Panc1 (cell line): ENCODE measurements around the gene AGBL4. TPM values are rescaled to one million over a fixed set of nuclear protein-coding genes. Genes with fewer than 3 reads are reported as not detected.

Experiments used
- ATAC-seq: fragments of 200-7000 bp; cut with Tn5 transposase; 2 replicates; pipeline ENCODE4 v1.9.1; 2020; ENCODE audit warnings: mild to moderate bottlenecking, moderate library complexity
- BruUV-seq: library from RNA; stranded (reverse); fragments of 400-500 nt; replicated peaks from 2 replicates; lab custom pipeline; 2021; lab: Mats Ljungman, UMichigan
- CTCF ChIA-PET: fragments of 300-600 bp; sonication (Branson Sonifier 250); formaldehyde crosslinking; loops from one replicate; lab custom pipeline; 2022; ENCODE audit warnings: antibody characterized with exemption; lab: Charles Lee
- POLR2A ChIA-PET: fragments of 300-600 bp; sonication (Branson Sonifier 250); formaldehyde crosslinking; loops from one replicate; lab custom pipeline; 2022; ENCODE audit warnings: antibody characterized with exemption; lab: Charles Lee
- DNase-seq: peaks from one replicate; pipeline ENCODE4 v3.0.0-alpha.2; 2010; ENCODE audit warnings: low read depth, low spot score
- H3K27ac ChIP-seq: 2 replicates; pipeline ENCODE4 v1.5.1; 2011; ENCODE audit warnings: mild to moderate bottlenecking, low read length, inconsistent platforms
- H3K27me3 ChIP-seq: fragments of 200-500 bp; sonication (Bioruptor generic); 2 replicates; pipeline ENCODE4 v1.6.0; 2014; ENCODE audit warnings: low read length, inconsistent platforms; ENCODE audit not compliant: control insufficient read depth, insufficient read depth
- H3K36me3 ChIP-seq: fragments of 200-500 bp; sonication (Bioruptor generic); 2 replicates; pipeline ENCODE4 v1.5.1; 2014; ENCODE audit warnings: inconsistent platforms, mild to moderate bottlenecking, low read length, moderate library complexity; ENCODE audit not compliant: control insufficient read depth, insufficient read depth
- H3K4me1 ChIP-seq: 2 replicates; pipeline ENCODE4 v1.5.1; 2011; ENCODE audit warnings: inconsistent platforms, mild to moderate bottlenecking, low read length, moderate library complexity; ENCODE audit not compliant: control insufficient read depth, insufficient read depth
- H3K4me3 ChIP-seq, 2 experiments: 2 replicates each; pipeline ENCODE4 v1.5.1; 2011 to 2012; ENCODE audit warnings: low read depth in 2 of 2, low read length in 2 of 2, mild to moderate bottlenecking in 2 of 2, inconsistent platforms in 1 of 2, moderate library complexity in 1 of 2
- H3K9me3 ChIP-seq: fragments of 200-500 bp; sonication (Bioruptor generic); 2 replicates; pipeline ENCODE4 v1.5.1; 2014; ENCODE audit warnings: low read depth, mild to moderate bottlenecking, inconsistent platforms, low read length, moderate library complexity; ENCODE audit not compliant: control insufficient read depth, insufficient read depth
- POLR2AphosphoS5 ChIP-seq: IDR thresholded peaks from 2 replicates; pipeline ENCODE4 v1.6.1; 2012; ENCODE audit warnings: mild to moderate bottlenecking, low read depth, low read length, moderate library complexity
- SIN3A ChIP-seq: IDR thresholded peaks from 2 replicates; pipeline ENCODE4 v1.6.1; 2012; ENCODE audit warnings: low read depth, mild to moderate bottlenecking, low read length, moderate library complexity, borderline replicate concordance; ENCODE audit not compliant: insufficient read depth
- TCF7L2 ChIP-seq: IDR thresholded peaks from 2 replicates; pipeline ENCODE4 v1.6.1; 2011; ENCODE audit warnings: mild to moderate bottlenecking, low read depth, low read length, inconsistent platforms
- in situ Hi-C: cut with HindIII; loops from 2 replicates; pipeline ENCODE4 v1.10.0; 2016; ENCODE audit warnings: low sequenced_read_pairs, low pct_unique_long_range_greater_than_20kb
- intact Hi-C: fragments of 100-400 bp; cut with micrococcal nuclease; formaldehyde crosslinking; loops from one replicate; pipeline ENCODE4 v1.10.0; 2022; ENCODE audit not compliant: unreplicated experiment
- total RNA-seq: library from RNA; stranded (reverse); gene quantifications from one replicate; pipeline ENCODE4 v1.2.1, GENCODE V29; 2021; ENCODE audit not compliant: unreplicated experiment
- TF ChIP-seq, protein P1 (sequence below), 2 experiments: IDR thresholded peaks; 2 replicates each; pipeline ENCODE4 v1.6.1; 2011 to 2012; ENCODE audit warnings: low read depth in 2 of 2, control low read depth in 1 of 2, low read length in 1 of 2, mild to moderate bottlenecking in 1 of 2, moderate library complexity in 1 of 2; ENCODE audit not compliant: insufficient read depth in 1 of 2
- TF ChIP-seq, protein P2 (sequence below): fragments of 450-650 bp; IDR thresholded peaks from 2 replicates; pipeline ENCODE4 v1.5.1; 2017; ENCODE audit warnings: mild to moderate bottlenecking

Gene AGBL4
- total RNA-seq, 1 experiment from 2014 or later = not detected

GRCh38 chr1:48887796-48888195, 1136.0 kb downstream of the AGBL4 start:
- no peak for TF ChIP-seq TCF7L2
- no peak for TF ChIP-seq SIN3A
- TF ChIP-seq, protein P1, sequence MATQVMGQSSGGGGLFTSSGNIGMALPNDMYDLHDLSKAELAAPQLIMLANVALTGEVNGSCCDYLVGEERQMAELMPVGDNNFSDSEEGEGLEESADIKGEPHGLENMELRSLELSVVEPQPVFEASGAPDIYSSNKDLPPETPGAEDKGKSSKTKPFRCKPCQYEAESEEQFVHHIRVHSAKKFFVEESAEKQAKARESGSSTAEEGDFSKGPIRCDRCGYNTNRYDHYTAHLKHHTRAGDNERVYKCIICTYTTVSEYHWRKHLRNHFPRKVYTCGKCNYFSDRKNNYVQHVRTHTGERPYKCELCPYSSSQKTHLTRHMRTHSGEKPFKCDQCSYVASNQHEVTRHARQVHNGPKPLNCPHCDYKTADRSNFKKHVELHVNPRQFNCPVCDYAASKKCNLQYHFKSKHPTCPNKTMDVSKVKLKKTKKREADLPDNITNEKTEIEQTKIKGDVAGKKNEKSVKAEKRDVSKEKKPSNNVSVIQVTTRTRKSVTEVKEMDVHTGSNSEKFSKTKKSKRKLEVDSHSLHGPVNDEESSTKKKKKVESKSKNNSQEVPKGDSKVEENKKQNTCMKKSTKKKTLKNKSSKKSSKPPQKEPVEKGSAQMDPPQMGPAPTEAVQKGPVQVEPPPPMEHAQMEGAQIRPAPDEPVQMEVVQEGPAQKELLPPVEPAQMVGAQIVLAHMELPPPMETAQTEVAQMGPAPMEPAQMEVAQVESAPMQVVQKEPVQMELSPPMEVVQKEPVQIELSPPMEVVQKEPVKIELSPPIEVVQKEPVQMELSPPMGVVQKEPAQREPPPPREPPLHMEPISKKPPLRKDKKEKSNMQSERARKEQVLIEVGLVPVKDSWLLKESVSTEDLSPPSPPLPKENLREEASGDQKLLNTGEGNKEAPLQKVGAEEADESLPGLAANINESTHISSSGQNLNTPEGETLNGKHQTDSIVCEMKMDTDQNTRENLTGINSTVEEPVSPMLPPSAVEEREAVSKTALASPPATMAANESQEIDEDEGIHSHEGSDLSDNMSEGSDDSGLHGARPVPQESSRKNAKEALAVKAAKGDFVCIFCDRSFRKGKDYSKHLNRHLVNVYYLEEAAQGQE (IDR thresholded peaks at IDR 0.05; ENCODE audit: insufficient read depth in 1 of 2, low read depth in 2 of 2, low read length in 1 of 2) = no peak
- no peak for TF ChIP-seq POLR2AphosphoS5
- TF ChIP-seq, protein P2, sequence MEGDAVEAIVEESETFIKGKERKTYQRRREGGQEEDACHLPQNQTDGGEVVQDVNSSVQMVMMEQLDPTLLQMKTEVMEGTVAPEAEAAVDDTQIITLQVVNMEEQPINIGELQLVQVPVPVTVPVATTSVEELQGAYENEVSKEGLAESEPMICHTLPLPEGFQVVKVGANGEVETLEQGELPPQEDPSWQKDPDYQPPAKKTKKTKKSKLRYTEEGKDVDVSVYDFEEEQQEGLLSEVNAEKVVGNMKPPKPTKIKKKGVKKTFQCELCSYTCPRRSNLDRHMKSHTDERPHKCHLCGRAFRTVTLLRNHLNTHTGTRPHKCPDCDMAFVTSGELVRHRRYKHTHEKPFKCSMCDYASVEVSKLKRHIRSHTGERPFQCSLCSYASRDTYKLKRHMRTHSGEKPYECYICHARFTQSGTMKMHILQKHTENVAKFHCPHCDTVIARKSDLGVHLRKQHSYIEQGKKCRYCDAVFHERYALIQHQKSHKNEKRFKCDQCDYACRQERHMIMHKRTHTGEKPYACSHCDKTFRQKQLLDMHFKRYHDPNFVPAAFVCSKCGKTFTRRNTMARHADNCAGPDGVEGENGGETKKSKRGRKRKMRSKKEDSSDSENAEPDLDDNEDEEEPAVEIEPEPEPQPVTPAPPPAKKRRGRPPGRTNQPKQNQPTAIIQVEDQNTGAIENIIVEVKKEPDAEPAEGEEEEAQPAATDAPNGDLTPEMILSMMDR = no peak
- no TSS peak for BruUV-seq
- H3K9me3 ChIP-seq = no peaks in the 10 kb centered on the region
- DNase-seq = no peak
- H3K36me3 ChIP-seq = no peaks in the 10 kb centered on the region
- H3K4me3 ChIP-seq = no peak overlapping the region
- no peaks in the 10 kb centered on the region for H3K4me1 ChIP-seq
- H3K27me3 ChIP-seq = no peaks in the 10 kb centered on the region
- intact Hi-C loops (no loop called here), in situ Hi-C loops (no loop called here)
- H3K27ac ChIP-seq = no peak overlapping the region
- no peak for ATAC-seq
- CTCF ChIA-PET = no interaction called here
- POLR2A ChIA-PET = no interaction called here

DNA sequence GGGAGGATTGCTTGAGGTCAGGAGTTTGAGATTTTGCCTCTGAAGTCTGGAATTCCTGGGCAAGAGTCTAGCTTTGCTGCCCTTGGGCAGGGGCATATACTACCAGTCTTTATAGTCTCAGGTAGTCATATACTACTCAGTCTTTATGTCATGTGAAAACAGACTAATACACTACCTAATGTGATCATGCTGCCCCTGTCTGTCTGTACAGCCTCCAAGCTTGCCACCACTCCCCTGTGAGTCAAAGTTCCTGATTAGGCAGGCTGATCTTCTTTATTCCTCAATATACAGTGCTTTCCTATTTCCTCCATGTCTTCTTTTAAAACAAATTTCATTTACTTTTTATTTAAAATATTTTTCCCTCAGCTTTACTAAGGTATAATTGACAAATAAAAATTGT, 1141.7 kb downstream of the AGBL4 start:
- Histone ChIP-seq H3K27ac (no peak overlapping the region), H3K4me1 (no peaks in the 10 kb centered on the region; the same call in 1 of the 2 replicates), H3K4me3 (no peak overlapping the region), H3K9me3 (no peaks in the 10 kb centered on the region), H3K27me3 (no peaks in the 10 kb centered on the region), H3K36me3 (no peaks in the 10 kb centered on the region)
- in situ Hi-C loops (no loop called here), intact Hi-C loops (no loop called here)
- POLR2A ChIA-PET = no interaction called here
- DNase-seq (no peak), ATAC-seq (no peak)
- CTCF ChIA-PET = interaction anchor here (0.6 kb wide), 1 partner anchor 1490 kb away, joined by 5 read pairs; no protein-coding TSS in a partner anchor
- no TSS peak for BruUV-seq
- TF ChIP-seq TCF7L2 = no peak
- TF ChIP-seq, protein P2 = no peak
- no peak for TF ChIP-seq POLR2AphosphoS5
- TF ChIP-seq, protein P1 (IDR thresholded peaks at IDR 0.05; ENCODE audit: insufficient read depth in 1 of 2, low read depth in 2 of 2, low read length in 1 of 2) = no peak
- no peak for TF ChIP-seq SIN3A
